ENCODE results near the gene PANX2. TPM values are rescaled to one million over a fixed set of nuclear protein-coding genes. Genes with fewer than 3 reads are reported as not detected.

The PANX2 gene
- total RNA-seq, 2 experiments from 2014 or later: 0.66 to 1.0 TPM

DNA sequence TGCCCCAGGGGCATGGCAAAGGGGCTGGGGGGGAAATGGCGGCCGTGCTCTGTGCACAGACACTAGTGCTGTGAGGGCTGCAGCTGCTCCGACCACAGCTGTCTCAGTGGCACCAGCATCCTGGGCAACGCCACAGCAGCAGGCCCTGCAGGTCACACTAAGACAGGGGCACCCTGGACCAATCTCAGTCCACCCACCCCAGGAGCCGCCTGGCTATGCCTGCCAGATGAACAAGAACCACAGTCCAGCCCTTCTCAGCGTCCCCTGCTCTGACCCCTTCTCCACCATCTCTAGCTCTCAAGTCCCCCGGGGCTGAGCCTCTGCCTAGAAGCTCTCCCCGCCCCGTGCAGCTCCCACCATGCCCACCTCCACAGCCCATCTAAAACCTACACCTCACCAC lies 57.8 kb downstream of the PANX2 start:
- no peak overlapping the region for H3K27ac Mint-ChIP-seq
- H3K4me3 Mint-ChIP-seq: no peak overlapping the region
- H3K9me3 Mint-ChIP-seq: no peaks in the 10 kb centered on the region
- peaks cover 4% of the 10 kb centered on the region for H3K36me3 Mint-ChIP-seq
- no peak for DNase-seq
- no peaks in the 10 kb centered on the region for H3K4me1 Mint-ChIP-seq
- H3K27me3 Mint-ChIP-seq: no peaks in the 10 kb centered on the region

DNA sequence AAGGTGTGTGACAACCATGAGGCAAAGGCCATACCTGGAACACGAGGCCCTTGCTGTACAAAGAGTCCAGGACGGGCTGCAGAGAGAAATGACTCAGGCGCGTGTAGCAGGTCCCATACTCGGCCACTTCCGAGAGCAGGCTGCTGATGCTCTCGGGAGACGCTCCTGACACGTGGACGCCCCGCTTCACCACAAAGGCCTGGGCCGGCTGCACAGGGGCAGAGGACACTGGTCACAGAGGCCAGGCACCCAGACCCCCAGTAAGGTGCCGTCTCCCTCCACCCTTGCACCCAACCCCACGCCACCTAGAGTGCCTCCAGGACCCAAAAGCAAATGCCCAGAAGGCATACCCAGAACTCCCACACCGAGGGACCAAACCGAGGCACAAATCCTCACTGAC lies 58.8 kb downstream of the PANX2 start:
- H3K4me1 Mint-ChIP-seq: peaks cover 3% of the 10 kb centered on the region
- H3K27me3 Mint-ChIP-seq: no peaks in the 10 kb centered on the region
- H3K36me3 Mint-ChIP-seq: peaks cover 12% of the 10 kb centered on the region
- no peak for DNase-seq
- no peak overlapping the region for H3K27ac Mint-ChIP-seq
- H3K4me3 Mint-ChIP-seq: no peak overlapping the region
- peaks cover 4% of the 10 kb centered on the region for H3K9me3 Mint-ChIP-seq

Other genes with a start within 250 kb of the PANX2 start
- gene PIM3, start 210.0 kb upstream of the PANX2 start, total RNA-seq: 100 to 1,000 TPM; 134 to 137 TPM
- gene IL17REL, start 158.0 kb upstream of the PANX2 start, total RNA-seq: not detected
- gene TTLL8, start 112.4 kb upstream of the PANX2 start, total RNA-seq: not detected
- gene MLC1, start 85.3 kb upstream of the PANX2 start, total RNA-seq: 1 to 10 TPM; 1.5 to 2.1 TPM
- gene MOV10L1, start 80.7 kb upstream of the PANX2 start, total RNA-seq: under 1 TPM; 0.14 to 0.23 TPM
- 10 to 100 TPM; 77.8 to 79.4 TPM for gene TRABD, start 15.2 kb downstream of the PANX2 start, total RNA-seq
- 10 to 100 TPM; 20.0 to 20.9 TPM for gene SELENOO, start 30.3 kb downstream of the PANX2 start, total RNA-seq
- gene TUBGCP6, start 74.3 kb downstream of the PANX2 start, total RNA-seq: 10 to 100 TPM; 38.7 to 41.7 TPM
- gene HDAC10, start 80.5 kb downstream of the PANX2 start, total RNA-seq: 10 to 100 TPM; 37.3 to 42.3 TPM
- 1 to 10 TPM; 3.5 to 3.6 TPM for gene MAPK12, start 91.0 kb downstream of the PANX2 start, total RNA-seq
- 1 to 10 TPM; 3.2 to 3.3 TPM for gene MAPK11, start 99.6 kb downstream of the PANX2 start, total RNA-seq
- 10 to 100 TPM; 16.1 to 16.8 TPM for gene PLXNB2, start 136.9 kb downstream of the PANX2 start, total RNA-seq
- gene DENND6B, start 156.3 kb downstream of the PANX2 start, total RNA-seq: 1 to 10 TPM; 4.2 to 4.7 TPM
- gene PPP6R2, start 172.6 kb downstream of the PANX2 start, total RNA-seq: 10 to 100 TPM; 38.3 to 41.2 TPM